Ovary (tissue), 3 donors: Measurements from ENCODE around the gene DNER.

Source experiments
- POLR2A ChIP-seq: fragments of 450-650 bp; IDR thresholded peaks from one replicate; pipeline ENCODE4 v1.6.1; 2017; ENCODE audit warnings: antibody characterized with exemption, mild to moderate bottlenecking, moderate library complexity
- TF ChIP-seq, protein P1 (sequence below), 3 donors: fragments of 450-650 bp in 2 of 3; fragments of 200-600 bp in 1 of 3; IDR thresholded peaks; one replicate each; pipeline versions ENCODE4 v1.5.1 to v1.8.0; 2016 to 2022; ENCODE audit warnings: antibody characterized with exemption in 3 of 3, mild to moderate bottlenecking in 1 of 3
- donor health status: DM: no; HTN: no; CAD: no.

DNA sequence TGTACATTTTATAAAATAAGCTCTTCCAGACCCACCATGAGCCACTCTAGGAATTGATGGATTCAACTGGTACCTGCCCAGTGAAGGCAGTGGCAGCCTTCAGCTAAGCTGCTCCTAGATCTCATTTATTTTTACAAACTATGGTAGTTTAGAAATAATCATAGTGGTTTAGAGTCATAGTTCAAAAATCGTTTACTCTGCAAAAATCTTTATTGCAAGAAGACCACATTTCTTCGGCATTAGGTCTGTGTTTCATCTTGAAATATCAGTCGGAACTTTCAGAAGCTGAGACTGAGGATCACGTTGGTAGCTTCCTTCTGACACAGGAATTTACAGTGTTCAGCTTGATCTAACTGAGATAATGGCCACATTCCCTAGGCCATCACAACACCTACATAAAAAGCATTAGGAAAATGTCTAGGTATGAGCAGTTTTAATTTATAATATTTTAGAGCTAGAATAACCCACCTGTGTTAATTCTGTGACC, 237.0 kb downstream of the DNER start:
- TF ChIP-seq, protein P1, sequence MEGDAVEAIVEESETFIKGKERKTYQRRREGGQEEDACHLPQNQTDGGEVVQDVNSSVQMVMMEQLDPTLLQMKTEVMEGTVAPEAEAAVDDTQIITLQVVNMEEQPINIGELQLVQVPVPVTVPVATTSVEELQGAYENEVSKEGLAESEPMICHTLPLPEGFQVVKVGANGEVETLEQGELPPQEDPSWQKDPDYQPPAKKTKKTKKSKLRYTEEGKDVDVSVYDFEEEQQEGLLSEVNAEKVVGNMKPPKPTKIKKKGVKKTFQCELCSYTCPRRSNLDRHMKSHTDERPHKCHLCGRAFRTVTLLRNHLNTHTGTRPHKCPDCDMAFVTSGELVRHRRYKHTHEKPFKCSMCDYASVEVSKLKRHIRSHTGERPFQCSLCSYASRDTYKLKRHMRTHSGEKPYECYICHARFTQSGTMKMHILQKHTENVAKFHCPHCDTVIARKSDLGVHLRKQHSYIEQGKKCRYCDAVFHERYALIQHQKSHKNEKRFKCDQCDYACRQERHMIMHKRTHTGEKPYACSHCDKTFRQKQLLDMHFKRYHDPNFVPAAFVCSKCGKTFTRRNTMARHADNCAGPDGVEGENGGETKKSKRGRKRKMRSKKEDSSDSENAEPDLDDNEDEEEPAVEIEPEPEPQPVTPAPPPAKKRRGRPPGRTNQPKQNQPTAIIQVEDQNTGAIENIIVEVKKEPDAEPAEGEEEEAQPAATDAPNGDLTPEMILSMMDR (IDR thresholded peaks at IDR 0.05) = no peak
- no peak for TF ChIP-seq POLR2A
